ENCODE results near the gene ALG11.

GRCh38 chr13:51999921-52000320 lies 12.3 kb upstream of the ALG11 start:
- TF ChIP-seq CTCF (conservative IDR thresholded peaks at IDR 0.05; ENCODE audit: low read length) (no peak), EZH2phosphoT487 (IDR thresholded peaks at IDR 0.05; ENCODE audit: borderline replicate concordance) (no peak)

Data from Loucy (cell line).